Activated T-cell treated with anti-CD3 and anti-CD28 coated beads for 4 hours (primary cell): Measurements from ENCODE around the gene IFIT5.
"Not testable (repeated sequence)": the region's sequence is repeated elsewhere in the genome, so short reads cannot be mapped to it uniquely, and the experiment has no call there.

Experiments
- DNase-seq: peaks from one replicate; pipeline ENCODE4 v3.0.0-alpha.2; 2020

The IFIT5 gene

DNA sequence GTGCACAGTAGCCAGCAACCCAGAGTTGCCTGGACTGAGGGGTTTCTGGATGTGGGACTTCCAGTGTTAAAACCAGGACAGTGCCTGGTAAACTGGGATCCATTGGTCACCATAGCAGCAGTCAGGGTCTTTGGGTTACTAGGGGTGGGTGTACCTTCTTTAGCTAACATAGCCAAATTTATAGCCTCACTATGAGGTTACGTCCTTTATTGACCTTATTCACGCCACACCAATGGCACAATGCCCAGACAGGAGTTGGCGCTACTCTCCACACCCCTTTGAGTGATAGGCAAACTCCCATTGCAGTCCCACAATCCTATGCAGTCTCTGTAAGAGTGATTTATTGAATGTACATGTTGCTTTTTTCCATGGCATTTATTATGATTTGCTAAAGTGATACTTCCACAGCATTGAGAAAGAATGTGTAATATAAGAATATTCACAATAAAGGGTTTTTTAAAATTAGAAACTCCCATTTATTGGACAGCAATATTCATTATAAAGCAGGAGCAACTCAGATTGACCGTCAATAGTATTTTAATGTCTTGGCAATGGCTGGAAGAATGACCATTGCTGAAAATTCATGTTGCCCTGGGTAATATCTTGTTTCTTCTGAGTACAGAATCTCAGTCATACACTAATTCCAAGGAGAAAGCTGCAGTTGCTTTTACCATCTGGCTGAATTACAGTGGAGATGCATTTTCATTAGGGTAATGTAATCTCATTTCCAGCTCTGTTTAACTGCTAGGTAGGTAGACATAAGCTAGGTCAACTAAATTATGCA lies 26.1 kb downstream of the IFIT5 start:
- no peak for DNase-seq

DNA sequence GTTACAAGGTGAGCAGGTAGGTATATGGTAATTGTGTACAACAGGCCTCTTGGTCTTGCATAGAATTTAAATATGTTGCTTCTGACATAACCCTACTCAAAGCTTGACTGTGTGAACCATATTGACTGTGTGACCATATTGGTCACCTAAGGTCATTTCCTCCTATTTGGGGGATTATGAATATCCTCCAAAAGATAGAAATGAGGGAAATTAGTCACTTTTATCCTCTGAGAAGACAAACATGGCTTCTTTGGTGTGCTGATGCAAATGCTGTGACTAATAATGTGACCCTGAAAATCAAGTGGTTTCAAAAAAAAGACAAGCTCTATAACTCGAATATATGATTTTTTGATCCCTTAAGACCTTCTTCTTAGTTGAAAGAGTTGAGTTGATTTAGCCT lies 27.9 kb downstream of the IFIT5 start:
- DNase-seq, result no peak

DNA sequence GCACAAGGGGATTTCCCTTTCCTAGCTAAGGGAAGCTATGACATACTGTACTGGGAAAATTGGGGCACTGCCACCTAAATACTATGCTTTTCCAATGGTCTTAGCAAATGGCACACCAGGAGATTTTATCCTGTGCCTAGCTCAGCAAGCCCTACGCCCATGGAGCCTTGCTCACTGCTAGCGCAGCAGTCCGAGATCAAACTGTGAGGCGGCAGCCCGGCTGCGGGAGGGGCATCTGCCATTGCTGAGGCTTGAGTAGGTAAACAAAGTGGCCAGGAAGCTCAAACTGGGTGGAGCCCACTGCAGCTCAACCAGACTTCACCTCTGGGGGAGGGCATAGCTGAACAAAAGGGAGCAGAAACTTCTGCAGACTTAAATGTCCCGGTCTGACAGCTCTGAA lies 30.5 kb downstream of the IFIT5 start:
- not testable (repeated sequence) for DNase-seq

DNA sequence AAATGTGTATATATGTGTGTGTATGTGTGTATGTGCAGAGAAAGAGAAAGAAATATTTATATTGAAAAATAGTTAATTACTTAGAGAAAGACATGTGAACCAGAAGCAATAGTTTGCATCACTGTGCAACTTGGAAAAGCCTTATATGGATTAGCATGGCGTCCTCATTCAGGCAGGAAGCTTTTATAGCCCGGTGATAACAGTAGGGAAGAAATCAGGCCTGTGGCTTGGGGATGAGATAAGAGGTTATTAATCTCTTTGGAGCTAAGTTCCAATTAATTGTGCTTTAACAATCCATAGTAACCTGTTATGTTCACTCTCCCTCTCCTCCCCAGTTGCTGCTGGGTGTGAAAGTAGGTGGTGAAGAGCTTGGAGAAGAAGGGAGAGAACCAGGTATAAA lies 36.5 kb downstream of the IFIT5 start:
- DNase-seq, result no peak

DNA sequence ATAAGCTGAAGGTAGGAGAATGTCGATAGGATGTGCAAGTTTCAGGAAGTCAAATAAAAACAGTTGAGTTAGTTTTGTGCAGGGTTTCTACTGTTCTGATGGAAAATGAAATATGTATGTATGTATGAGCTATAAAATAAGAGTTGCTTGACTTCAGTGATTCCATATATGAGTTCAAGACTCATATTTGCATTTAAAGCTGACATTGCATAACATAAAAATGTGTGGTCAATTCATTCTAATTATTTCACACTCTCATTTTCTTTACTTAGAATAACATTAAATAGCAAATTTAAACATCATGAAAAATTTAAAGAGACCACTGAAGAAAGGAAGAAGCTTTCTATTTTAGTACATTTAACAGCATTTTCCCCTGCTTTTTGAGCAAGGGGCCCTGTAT lies 37.8 kb downstream of the IFIT5 start:
- DNase-seq, result no peak

DNA sequence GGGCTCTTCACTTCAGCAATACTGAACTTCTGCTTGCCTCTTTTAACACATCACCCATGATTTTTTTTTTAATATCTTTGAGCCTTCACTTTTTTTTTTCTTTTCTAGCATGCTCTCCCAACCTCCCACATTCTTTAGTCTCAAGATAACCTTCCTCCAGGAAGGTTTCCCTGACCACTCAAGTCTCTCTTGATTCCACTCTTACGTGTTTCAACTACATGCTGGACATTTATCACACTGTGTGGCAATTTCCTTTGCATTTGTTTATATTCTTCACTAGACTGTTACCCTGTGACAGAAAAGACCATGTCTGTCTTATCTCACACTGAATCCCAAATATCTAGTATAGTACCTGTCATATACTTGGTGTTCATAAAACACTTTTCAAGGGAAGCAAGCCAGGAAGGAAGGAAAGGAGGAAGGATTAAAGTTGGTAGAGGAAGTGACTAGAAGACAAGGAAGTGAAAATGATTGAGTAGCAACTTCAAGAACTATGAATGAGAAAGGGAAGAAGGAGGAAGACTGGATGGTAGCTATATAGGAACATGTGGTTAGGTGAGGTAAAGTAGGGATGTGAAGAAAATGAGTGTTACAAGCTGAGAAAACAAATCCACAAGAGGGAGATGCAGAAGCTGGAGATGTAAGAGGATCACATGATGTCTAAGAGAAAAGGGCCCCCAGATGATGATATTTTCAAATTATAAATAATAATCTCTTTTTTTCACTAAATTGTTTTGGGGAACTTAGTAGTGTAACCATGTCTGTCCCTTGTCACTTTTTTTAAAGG lies 40.4 kb downstream of the IFIT5 start:
- DNase-seq, result no peak

DNA sequence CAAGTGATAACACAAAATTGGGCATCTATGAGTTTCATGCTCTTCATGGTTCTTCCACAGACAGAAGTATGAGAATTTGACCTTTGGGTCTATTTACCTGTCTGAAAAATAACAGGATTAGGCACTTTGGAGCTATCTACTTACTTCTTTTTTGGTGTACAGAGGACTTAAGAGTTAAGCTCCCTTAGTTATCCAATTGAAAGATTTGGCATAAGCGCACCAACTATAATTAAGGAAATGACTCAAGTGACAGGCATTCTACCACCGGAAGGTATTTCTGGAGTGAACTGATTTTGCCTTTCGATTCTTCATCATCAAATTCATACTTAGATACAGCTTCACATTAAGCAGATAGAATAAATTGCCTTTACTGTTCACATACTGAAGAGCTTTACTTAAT lies 43.9 kb downstream of the IFIT5 start:
- no peak for DNase-seq

DNA sequence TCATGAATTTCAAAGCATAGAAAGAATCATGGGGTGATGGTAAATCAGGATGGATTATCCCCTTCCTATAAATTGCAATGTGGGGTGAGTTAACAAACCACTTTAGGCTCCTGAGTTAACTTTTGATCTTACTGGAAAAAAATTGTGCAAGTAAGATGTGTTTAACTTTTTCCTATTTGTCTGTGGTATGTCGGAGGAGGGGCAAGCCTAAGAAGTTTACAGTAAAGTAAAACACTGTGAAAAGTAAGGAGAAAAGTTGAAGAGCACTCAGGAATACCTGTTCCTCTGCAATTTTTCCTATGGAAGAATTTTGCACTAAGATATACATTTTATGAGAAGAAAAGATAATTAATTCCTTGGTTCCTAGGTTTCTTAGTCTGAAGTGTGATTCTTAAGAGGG lies 44.4 kb downstream of the IFIT5 start:
- no peak for DNase-seq

DNA sequence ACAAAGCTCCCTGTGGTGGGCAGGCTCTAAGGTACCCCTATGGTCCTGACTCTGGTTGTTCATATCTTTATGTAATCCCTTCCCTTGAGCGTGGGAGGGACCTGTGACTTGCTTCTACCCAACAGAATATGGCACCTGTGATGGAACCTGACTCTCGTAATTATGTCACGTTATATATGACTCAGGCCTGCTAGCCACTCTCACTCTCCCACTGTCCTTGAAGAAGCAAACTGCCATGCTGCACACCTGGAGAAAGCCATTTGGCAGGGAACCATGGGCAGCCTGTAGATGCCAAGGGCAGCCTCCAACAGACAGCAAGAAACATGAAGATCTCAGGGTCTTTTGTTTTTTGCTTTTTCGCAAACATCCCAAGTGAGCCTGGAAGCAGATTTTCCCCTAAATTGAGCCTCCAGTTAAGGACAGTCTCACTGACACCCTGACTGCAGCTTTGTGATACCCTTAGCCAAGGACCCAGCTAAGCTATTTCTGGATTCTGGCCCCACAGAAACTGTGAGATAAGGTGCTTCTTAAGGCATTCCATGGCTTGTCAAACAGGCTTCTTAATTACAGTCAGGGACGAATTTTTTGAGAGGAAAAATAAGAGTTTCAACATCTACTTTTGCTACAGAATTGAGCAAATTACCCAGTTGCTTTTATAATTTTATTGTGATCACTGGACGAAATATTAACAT lies 49.6 kb downstream of the IFIT5 start:
- DNase-seq, result no peak

DNA sequence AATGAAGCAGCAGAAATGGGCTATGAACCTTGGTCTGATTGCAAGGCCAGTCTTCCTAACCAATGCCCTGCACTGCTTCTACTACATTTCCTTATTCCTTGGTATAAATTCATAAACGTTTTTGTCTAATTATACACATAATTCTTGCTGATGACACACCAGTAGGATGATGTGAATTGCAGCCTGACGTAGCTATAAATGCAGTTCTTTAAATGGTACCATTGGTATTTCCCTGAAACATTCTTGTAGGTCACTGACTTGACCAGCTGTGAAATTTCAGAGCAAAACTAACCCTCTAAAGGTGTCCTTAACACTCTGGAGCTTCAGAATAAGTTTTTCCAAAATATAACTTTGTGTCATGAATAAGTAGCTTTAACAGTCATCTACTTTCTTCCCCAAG lies 50.8 kb downstream of the IFIT5 start:
- no peak for DNase-seq

DNA sequence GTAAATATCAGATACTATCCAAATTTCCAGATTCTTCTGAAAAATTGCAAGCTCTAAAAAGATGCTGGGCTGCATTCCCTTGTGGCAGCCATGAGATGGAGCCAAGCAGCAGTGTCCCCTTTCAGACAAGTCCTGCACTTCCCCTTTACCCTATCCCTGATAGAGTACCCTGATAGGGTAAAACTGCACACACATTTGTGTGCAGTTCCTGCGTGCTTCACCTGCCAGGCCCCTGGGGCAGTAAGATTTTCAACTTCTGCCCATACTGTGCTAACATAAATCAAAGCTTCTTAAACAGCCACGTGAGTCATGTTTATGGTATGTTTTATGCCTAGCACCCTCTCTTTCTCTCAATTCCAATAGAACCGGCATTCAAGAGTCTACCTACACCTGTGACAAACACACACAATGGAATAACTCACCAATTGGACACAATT lies 52.2 kb downstream of the IFIT5 start:
- DNase-seq, result no peak

DNA sequence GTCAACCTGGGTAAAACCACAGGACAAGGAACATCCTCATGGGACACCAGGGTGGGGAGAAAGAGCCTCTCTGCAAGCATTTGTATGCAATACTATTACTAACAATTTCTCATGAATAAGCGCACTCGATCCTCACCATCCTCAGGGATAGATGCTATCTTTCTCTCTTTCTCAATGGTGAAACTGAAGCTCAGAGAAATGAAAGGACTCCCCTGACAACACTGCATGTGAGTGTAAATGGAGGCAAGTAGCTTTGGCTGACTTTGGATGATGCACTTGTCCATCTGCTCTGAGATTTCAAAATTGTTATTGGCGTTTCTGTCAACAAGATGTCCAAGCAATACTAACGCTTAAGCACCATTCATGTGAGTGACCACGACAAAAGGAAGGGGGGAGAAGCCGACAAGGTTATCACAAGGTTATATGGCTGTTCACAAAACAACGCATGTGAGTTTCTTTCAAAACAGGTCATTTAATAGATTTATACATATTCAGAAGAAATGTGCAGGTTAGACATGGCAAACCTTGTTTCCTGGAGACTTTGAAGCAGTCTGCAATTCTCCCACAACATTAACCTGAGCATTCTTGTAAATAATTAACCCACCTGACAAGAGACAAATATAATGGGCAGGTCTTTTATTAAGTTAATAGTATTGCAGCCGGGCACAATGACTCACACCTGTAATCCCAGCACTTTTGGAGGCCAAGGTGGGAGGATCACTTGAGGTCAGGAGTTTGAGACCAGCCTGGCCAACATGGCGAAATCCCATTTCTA lies 54.0 kb downstream of the IFIT5 start:
- DNase-seq, result no peak

DNA sequence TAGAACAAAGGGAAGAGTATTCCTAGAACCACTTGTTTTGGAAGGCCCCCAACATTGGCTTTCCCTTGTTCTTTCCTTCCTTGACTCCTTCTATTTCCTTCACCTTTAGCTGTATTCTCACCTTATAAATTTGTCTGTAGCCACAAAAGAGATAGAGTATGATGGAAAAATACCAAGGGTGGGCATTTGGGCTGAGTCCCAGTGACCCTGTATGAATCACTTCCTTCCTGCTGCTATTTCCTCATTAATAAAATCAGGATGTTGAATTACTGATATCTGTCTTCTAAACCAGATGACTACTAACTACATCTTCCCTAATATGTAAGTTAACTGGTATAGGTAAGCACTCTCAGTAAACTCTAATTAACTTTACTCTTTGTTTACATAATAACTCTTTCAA lies 55.1 kb downstream of the IFIT5 start:
- no peak for DNase-seq
